Endothelial cell (in vitro differentiated cells): Measurements from ENCODE around the gene CYTL1. TPM values are rescaled to one million over a fixed set of nuclear protein-coding genes. Genes with fewer than 3 reads are reported as not detected.

Experiments
- DNase-seq: peaks from one replicate; pipeline ENCODE4 v3.0.0; 2021; ENCODE audit warnings: low spot score
- H3K27ac Mint-ChIP-seq: one replicate; pipeline ENCODE4 v1.8.0; 2021; ENCODE audit warnings: mixed read lengths, inconsistent platforms; ENCODE audit not compliant: unreplicated experiment
- H3K27me3 Mint-ChIP-seq: one replicate; pipeline ENCODE4 v1.8.0; 2021; ENCODE audit warnings: mild to moderate bottlenecking, moderate library complexity, mixed read lengths, inconsistent platforms; ENCODE audit not compliant: unreplicated experiment
- H3K36me3 Mint-ChIP-seq: one replicate; pipeline ENCODE4 v1.8.0; 2021; ENCODE audit warnings: mild to moderate bottlenecking, low read depth, mixed read lengths, inconsistent platforms; ENCODE audit not compliant: unreplicated experiment
- H3K4me1 Mint-ChIP-seq: one replicate; pipeline ENCODE4 v1.8.0; 2021; ENCODE audit warnings: mild to moderate bottlenecking, mixed read lengths, inconsistent platforms; ENCODE audit not compliant: unreplicated experiment
- H3K4me3 Mint-ChIP-seq: one replicate; pipeline ENCODE4 v1.8.0; 2021; ENCODE audit warnings: mild to moderate bottlenecking, mixed read lengths, inconsistent platforms; ENCODE audit not compliant: unreplicated experiment
- H3K9me3 Mint-ChIP-seq: one replicate; pipeline ENCODE4 v1.8.0; 2021; ENCODE audit warnings: mixed read lengths, inconsistent platforms; ENCODE audit not compliant: unreplicated experiment
- CTCF ChIP-seq: fragments of 200-600 bp; sonication (generic); IDR thresholded peaks from one replicate; pipeline ENCODE4 v1.5.0; 2021; ENCODE audit warnings: antibody characterized with exemption; ENCODE audit not compliant: unreplicated experiment
- total RNA-seq: library from RNA; stranded (reverse); fragmentation: NEBNext Ultra II Directional; extraction: Animal tissue kit (Norgen Biotek cat#: 25700); gene quantifications from one replicate; pipeline ENCODE4 v1.2.1, GENCODE V29; 2021; ENCODE audit not compliant: unreplicated experiment

CYTL1 gene
- total RNA-seq, 1 donor from 2014 or later: not detected

- Mint-ChIP-seq H3K4me3 (no peak overlapping the region), H3K27ac (no peak overlapping the region), H3K36me3 (no peaks in the 10 kb centered on the region), H3K9me3 (no peaks in the 10 kb centered on the region), H3K4me1 (no peaks in the 10 kb centered on the region), H3K27me3 (peaks cover 5% of the 10 kb centered on the region)
- no peak for DNase-seq
- no peak for TF ChIP-seq CTCF
Measured at GRCh38 chr4:4986841-4987240, 32.4 kb downstream of the CYTL1 start.

- Mint-ChIP-seq H3K36me3 (no peaks in the 10 kb centered on the region), H3K4me1 (no peaks in the 10 kb centered on the region), H3K4me3 (no peak overlapping the region), H3K27ac (no peak overlapping the region), H3K27me3 (peaks cover 5% of the 10 kb centered on the region), H3K9me3 (no peaks in the 10 kb centered on the region)
- TF ChIP-seq CTCF: no peak
- DNase-seq: peak; percentile 17
Measured at GRCh38 chr4:4985844-4986243, 33.4 kb downstream of the CYTL1 start.

- no peak for TF ChIP-seq CTCF
- Mint-ChIP-seq H3K36me3 (no peaks in the 10 kb centered on the region), H3K9me3 (no peaks in the 10 kb centered on the region), H3K4me3 (no peak overlapping the region), H3K27ac (no peak overlapping the region), H3K4me1 (no peaks in the 10 kb centered on the region), H3K27me3 (peaks cover 2% of the 10 kb centered on the region)
- DNase-seq: no peak
Measured at GRCh38 chr4:4985036-4985435, 34.2 kb downstream of the CYTL1 start.

- no peak for TF ChIP-seq CTCF
- Mint-ChIP-seq H3K4me1 (no peaks in the 10 kb centered on the region), H3K4me3 (no peak overlapping the region), H3K27ac (no peak overlapping the region), H3K36me3 (no peaks in the 10 kb centered on the region), H3K27me3 (peaks cover 2% of the 10 kb centered on the region), H3K9me3 (no peaks in the 10 kb centered on the region)
- no peak for DNase-seq
Measured at GRCh38 chr4:4984186-4984585, 35.1 kb downstream of the CYTL1 start.

GRCh38 chr4:4981827-4982226, 37.4 kb downstream of the CYTL1 start:
- TF ChIP-seq CTCF: no peak
- Mint-ChIP-seq H3K4me1 (no peaks in the 10 kb centered on the region), H3K27me3 (peaks cover 2% of the 10 kb centered on the region), H3K4me3 (no peak overlapping the region), H3K9me3 (no peaks in the 10 kb centered on the region), H3K36me3 (peaks cover 7% of the 10 kb centered on the region), H3K27ac (no peak overlapping the region)
- no peak for DNase-seq
